ENCODE results near the gene DCAF17.
"Not testable (repeated sequence)": the region's sequence is repeated elsewhere in the genome, so short reads cannot be mapped to it uniquely, and the experiment has no call there.

The DCAF17 gene

GRCh38 chr2:171469176-171469575, 35.1 kb downstream of the DCAF17 start:
- no peak for DNase-seq

- no peak for DNase-seq
Measured at GRCh38 chr2:171470129-171470528, 36.1 kb downstream of the DCAF17 start.

DNA sequence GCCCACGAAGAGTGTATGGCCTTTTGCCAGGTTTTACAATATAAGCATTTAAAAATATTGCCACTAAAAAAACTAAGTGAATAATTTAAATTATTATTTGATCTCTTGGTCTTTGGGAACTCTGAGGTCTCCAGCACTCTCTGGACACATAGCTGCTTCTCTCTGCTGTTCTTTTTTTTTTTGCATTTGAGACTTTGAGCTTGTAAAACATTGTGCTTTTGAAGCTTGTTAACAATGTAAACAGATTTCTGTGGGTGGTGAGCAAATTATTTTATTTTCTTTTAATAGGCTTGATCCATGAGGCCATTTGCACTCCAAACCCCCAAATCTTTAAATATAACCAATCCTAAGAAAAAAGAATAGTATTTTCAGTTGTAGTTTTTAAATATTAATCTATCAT, 42.0 kb downstream of the DCAF17 start:
- DNase-seq, result no peak

DNA sequence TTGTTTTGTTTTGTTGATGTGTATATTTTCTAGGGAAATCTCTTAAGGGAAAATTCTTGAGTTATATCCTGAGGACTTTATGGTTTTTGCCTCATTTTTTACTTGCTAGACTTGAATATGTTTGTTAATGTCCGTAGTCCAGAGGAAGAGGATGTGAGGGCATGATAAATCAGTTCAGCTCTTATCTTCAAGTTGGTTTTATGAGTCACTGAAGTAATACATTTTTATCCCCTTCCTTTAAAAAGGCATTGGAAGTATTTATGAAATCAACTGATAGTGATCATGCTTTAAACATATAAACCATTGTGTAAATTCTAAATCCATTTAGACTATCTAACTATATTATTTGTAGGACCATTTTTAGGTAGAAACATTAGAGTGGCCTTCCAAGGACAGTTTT, 44.3 kb downstream of the DCAF17 start:
- DNase-seq, result no peak

DNA sequence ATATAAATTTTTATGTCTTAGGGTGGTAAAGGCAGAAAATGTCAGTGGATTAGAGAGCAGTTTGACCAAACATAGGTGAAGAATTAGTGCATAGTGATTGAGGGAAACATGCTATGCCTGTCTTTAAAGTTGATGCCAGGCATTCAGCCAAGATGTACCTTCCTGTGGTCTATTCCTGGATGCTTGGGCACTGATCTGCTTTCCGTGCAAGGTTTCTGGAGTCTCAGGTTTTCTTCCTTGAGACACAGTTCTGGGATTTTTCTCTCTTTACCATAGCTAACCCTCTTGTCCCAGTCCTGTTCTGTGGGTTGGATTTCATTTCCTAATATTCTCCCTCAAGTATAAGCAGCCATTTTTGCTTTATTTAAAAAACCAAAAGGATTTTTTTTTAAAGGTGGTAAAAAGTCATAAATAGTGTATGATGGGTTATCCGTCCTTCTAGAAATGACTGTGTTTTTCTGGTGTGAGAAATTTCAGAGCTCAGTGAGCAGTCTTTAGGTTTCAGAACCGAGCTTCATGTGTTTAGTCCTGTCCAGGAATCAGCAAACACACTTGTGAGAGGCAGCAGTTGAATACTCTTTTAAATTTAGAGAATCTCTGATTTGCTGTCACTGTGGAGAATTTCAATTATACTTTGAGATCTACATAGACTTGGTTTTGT, 45.3 kb downstream of the DCAF17 start:
- no peak for DNase-seq

- no peak for DNase-seq
Measured at GRCh38 chr2:171480908-171481307, 46.9 kb downstream of the DCAF17 start.

- DNase-seq, result no peak
Measured at GRCh38 chr2:171482308-171482707, 48.3 kb downstream of the DCAF17 start.

DNA sequence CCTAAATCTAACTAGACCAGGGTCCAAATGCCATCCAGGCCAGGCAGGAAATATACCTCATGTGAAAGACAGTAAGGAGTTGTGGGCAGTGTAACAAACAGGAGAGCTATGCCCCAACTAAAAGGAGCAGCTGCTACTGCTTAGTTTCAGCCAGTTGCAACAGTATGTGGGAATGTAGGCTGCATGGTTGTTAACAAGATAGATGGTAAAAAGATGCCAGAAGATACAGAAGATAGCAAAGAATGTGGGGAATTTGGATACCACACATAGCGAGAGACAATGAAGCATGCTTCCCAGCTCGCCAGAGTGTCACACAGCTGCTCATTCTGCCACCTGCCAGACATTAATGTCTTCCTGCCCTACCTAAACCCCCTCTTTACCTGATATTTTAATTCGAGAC, 48.9 kb downstream of the DCAF17 start:
- no peak for DNase-seq

DNA sequence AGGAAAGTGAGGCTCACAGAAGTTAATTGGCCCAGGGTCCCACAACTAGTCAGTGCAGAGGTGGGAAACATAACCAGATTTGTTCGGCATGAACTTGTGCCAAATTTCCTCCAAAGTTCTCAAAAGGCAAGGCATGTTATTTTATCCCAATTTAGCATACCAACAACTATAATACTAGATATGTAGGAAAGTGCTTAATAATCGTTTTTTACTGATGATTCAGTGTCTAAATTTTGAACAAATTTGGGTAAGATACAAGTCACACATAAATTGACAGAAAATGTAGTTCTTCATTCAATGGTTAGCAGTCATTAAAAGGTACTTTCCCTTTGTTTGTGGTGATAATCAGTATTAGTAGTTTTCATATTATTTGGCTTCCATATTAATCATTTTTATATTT, 49.8 kb downstream of the DCAF17 start:
- no peak for DNase-seq

DNA sequence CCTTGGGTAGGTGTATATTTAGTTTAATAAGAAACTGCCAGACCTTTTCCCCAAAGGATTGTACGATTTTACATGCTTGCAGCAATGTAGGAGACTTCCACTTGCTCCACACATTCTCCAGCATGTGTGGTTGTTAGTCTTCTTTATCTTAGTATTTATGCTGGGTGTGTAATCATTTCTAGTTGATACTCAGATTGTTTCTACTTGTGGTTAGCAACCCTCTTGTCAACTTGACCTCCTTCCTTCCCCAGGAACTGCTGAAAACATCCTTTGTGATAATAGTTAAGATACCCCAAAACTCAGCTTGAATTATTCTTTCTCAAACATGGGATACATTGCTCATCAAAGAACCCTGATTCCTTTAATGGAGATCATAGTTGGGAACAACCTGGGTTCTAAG, 51.1 kb downstream of the DCAF17 start:
- DNase-seq, result no peak

DNA sequence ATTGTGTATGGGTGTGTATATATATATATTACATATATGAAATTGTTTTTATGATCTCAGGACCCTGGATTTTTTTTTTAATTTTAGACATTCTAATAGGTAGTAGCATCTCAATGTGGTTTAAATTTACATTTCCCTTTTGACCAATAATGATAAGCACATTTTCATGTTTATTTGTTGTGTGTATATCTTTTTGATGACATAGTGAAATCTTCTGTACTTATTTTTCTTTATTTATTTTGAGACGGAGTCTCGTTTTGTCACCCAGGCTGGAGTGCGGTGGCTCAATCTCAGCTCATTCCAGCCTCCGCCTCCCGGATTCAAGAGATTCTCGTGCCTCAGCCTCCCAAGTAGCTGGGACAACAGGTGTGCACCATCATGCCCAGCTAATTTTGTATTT, 53.2 kb downstream of the DCAF17 start:
- no peak for DNase-seq

- no peak for DNase-seq
Measured at GRCh38 chr2:171487803-171488259, 53.8 kb downstream of the DCAF17 start.

GRCh38 chr2:171490577-171490976, 56.6 kb downstream of the DCAF17 start:
- no peak for DNase-seq

- no peak for DNase-seq
Measured at GRCh38 chr2:171491292-171491691, 57.3 kb downstream of the DCAF17 start.

DNA sequence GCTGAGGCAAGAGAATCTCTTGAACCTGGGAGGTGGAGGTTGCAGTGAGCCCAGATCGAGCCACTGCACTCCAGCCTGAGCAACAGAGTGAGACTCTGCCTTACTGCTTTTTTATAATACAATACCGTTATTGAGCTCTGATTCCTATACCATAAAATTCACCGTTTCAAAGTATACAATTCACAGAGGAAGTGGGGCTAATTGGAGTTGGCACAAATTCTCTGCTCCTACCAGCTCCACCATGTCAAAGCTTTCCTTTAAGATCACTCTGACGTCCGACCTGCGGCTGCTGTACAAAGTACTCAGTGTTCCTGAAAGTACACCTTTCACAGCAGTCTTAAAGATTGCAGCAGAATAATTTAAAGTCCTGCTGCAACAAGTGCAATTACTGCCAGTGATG, 58.6 kb downstream of the DCAF17 start:
- DNase-seq, result no peak

- not testable (repeated sequence) for DNase-seq
Measured at GRCh38 chr2:171497664-171498063, 63.6 kb downstream of the DCAF17 start.

DNA sequence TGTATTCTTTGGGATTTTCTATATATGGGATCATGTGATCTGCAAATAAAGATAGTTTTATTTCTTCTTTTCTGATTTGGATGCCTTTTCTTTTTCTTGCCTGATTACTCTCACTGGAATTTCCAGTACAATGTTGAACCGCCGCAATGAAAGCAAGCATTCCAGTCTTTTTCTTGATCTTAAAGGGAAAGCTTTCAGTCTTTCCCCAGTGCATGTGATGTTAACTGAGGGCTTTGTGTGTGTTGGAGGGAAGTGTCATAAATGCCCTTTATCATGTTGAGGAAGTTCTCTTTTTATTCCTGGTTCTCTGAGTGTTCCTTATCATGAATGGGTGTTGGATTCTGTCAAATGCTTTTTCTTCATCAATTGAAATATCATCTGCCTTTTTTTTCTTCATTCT, 71.3 kb downstream of the DCAF17 start:
- DNase-seq, result no peak

DNA sequence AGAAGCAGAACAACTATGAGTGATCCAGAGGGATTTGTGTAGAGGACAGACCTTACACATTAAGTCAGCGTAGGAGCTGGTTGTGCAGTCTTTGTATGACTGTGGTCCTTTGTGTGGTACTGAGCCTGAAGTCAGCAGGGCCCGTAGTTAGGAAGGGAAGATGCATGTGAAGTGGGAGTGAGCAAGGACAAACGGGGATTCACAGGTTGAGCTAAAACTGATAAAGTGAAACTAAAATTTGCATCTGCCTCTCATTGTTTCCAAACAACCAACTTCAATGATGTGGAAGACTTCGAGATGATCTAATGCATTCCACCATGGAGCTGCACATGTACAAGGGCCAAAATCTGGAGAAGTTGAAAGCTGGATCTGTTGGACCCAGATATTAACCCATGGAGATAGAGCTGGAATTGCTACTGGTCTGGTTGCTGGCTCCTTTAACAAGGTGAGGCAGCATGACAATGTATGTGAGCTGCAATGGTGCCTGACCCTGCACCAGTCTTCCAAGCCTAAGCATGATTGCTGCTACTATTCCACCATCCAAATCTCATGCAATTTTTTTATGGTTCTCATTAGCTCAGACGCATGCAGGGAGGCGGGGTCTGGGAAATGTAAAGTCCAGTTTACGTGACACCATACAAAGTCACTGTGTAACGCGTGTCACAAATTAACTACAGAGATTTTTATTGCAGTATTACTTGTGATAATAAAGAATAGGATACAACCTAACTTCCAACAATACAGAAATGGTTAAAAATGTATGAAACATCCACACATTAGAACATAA, 76.1 kb downstream of the DCAF17 start:
- no peak for DNase-seq

GRCh38 chr2:171512014-171512413, 78.0 kb downstream of the DCAF17 start:
- no peak for DNase-seq

DNA sequence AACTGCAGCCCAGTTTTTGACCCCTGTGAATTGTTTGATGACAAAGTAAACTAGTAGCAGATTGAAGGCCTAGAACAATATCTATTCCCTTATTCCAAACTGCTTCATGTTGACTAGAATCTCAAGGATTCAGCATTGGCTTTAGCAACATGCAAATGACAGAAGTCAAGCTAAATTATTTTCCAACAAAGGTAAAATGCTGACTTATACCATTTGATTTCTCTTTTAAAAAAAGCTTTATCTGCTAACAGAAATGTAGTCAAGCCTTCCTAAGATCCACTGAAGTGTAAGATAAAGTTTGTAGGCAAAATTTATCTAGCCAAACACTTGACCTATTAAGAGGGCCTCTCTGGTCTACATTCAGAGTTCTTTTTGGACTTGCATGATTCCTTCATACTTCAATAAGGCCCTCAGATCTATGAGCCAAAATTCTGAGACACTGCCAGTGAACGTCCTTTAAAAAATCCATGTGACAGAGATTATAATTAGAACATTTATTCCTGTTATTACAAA, 78.7 kb downstream of the DCAF17 start:
- no peak for DNase-seq

GRCh38 chr2:171513719-171514160, 79.7 kb downstream of the DCAF17 start:
- no peak for DNase-seq

GRCh38 chr2:171514908-171515582, 81.0 kb downstream of the DCAF17 start:
- no peak for DNase-seq

- no peak for DNase-seq
Measured at GRCh38 chr2:171515672-171516298, 81.8 kb downstream of the DCAF17 start.

All from KG1 (cell line).